NCI-H1930 (cell line): ENCODE measurements around the gene QARS1.

ENCODE experiments used
- DNase-seq, 2 experiments: peaks; one replicate each; lab custom pipeline; 2025; lab: John Stamatoyannopoulos, UW

The QARS1 gene

GRCh38 chr3:49104427-49105291 is at the start of gene QARS1:
QARS1 (minus strand) TSS chr3:49104757; CDS start chr3:49104733, 24 bp downstream.
- DNase-seq, result peak; percentile 69 to 77

DNA sequence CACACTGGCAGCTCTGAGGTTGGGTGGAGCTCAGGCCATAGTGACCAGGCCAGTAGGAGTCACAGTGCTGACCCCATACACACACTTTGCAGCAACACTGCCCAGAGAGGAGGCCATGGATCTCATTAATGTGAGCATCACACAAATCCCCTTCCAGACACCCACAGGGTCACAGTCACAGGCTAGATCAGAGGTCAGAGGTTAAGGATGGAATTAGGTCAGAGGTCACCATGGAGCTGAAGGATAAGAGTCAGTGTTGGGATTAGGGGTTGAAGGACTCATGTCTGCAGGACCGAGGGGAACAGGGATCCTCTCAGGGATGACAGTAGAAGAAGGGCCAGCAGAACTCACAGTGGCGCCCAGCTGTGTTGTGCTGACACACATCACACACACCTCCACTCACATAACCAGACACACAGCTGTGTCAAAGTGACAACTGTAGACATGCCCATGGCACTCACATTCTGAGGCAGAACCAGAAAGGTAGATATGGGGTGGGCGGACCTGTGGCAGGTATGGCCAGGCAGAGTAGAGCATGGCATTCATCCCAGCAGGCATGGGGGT is 48.9 kb upstream of the QARS1 start:
- no peak for DNase-seq

DNA sequence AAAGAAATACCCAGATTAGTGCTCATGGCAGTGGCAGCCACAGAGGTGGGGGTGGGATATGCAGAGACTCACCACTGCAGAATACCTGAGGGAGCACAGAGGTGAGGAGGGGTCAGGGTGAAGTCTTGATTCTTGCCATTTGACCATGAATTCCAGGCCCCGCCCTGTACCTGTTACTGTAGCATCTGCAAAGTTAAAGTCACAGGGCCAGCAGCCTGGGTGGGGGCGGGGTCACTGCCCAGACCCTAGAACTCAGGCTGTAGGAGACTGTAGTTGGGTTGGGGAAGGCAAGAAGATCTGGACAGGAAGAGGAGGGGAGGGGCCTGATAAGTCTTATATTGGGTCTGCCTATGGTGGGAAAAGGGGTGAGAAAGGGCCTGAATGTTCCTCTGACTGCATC is 47.1 kb upstream of the QARS1 start:
- no peak for DNase-seq

DNA sequence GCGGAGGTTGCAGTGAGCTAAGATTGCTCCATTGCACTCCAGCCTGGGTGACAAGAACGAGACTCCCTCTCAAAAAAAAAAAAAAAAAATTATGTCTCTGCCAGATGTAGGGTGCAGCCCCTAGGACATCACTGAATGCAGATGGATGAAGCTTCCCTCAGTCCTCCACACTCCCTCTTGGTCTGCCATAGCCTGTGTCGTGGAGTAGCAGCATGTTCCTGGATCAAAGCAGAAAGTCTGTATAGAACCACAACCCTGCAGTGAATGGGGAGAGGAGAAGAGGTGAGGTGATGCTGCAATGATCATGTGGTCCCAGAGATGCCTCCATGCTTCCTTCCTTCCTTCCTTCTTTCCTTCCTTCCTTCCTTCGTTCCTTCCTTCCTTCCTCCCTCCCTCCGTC is 43.6 kb upstream of the QARS1 start:
- no peak for DNase-seq

- no peak for DNase-seq
Observed at GRCh38 chr3:49140080-49140479, 35.5 kb upstream of the QARS1 start.

DNA sequence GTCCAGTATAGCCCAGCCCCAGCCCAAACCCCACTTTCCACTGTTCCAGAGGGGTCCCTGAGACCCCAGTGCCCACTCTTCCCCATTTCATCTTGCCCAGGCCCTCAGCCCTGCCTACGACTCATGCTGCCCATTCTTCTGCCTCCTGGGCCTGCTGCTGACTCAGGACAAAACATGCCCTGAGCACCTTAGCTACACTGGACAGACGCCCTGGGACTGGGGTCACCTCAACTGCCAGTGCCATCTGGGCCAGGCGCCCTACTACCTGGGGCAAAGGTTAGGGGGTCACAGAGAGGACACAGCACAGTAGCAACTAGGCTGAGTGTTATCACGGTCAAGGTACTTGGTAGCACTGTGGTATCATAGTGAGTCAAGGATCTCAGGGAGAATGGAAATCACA is 30.9 kb upstream of the QARS1 start:
- no peak for DNase-seq

GRCh38 chr3:49134471-49135265 is 30.1 kb upstream of the QARS1 start:
- DNase-seq, result no peak

- peak; percentile 30 to 46 for DNase-seq
Observed at GRCh38 chr3:49133226-49133951, 28.8 kb upstream of the QARS1 start.

DNA sequence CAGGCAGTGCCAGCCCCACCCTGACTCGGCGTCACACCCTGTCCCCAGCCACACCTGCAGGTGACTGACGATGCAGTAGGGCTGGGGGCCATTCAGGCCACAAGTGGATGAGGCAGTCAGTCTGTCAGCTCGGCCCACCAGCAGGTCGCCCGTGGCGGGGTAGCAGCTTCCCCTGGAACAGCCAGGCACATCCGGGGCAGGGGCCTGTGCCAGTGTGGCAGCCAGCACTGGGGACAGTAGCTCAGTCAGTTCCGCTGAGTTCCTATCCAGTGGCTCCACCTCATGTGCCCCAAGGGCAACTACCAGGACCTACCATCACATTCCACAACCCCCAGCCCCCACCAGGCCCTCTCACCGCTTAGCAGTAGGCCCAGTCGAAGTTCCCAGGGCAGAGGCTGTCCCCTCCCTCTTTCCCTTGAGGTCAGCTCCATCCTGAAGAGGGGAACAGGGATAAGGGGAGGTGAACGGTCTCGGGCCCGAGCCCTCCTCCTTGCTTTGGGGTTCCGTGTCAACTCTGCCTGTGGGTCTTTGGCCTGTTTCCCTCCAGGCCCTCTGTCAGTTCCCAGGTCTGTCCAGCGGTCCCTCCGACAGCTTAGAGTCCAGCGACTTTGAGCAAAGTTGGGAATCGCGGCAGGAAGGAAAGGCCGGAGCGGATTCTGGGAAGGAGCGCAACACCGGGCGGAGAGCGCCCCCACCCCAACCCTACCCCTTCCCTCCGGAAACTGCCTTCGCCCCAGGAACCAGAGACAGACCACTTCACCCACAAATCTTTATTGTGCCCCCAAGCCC is 28.1 kb upstream of the QARS1 start, which contains the start of gene LAMB2:
Gene LAMB2 (minus strand): TSS at position 614 of the 789 bp plus-strand sequence. CDS start 183 bp downstream, at position 431.
- peak; percentile 4 to 11 for DNase-seq

DNA sequence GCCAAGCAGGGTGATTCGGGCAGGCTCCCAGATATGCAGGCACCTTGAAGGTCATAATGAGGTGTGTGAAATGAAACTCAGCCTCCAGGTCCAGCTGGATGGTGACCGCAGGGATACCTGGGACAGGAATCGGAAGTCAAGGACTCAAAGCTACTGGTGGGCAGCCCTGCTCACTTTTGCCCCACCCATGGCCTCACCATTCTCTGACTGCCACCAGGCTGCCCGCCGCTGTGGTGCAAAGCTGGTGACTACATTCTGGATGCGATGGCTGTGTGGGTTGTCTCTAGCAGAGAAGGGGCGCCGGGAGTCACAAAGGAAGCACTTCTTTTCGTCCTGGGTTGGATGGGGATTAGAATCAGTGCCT is 27.5 kb upstream of the QARS1 start:
- no peak for DNase-seq

DNA sequence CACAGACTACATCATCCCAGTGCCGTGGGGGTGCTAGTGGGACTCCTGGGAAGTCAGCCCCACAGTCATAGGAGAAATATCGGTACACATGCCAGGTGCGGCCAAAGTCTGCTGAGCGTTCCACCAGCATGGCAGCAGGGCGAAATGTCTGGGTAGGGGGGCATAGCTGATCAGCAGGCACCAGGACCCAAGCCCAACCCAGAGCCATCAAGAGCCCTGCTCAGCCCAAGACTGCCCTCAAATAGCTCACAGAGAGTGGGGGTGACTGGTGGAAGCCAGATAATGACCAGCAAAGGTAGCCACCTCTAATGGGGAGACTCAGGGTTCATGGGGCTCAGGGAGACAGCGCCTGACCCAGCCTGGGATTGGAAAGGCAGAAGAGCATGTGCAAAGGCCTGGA is 27.0 kb upstream of the QARS1 start:
- no peak for DNase-seq

DNA sequence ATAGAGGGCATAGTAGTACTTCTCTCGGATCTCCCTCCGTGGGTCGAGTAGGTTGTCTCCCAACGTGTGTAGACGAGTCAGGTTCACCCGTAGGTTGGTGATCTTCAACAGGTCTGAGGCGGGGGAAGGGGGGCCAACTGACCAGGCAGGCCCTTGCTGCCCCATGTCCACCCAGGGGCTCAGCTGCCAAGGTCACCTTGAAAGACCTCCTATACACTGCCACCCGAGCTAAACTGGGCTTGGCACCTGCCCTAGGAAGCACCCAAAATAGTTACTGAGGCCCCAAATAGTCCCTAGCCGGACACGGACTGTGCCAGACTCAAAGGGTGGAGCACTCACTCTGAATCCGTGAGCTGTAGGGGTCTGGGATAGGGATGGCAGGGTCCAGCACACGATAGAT is 26.5 kb upstream of the QARS1 start:
- no peak for DNase-seq

- no peak for DNase-seq
Observed at GRCh38 chr3:49124991-49125670, 20.6 kb upstream of the QARS1 start.

DNA sequence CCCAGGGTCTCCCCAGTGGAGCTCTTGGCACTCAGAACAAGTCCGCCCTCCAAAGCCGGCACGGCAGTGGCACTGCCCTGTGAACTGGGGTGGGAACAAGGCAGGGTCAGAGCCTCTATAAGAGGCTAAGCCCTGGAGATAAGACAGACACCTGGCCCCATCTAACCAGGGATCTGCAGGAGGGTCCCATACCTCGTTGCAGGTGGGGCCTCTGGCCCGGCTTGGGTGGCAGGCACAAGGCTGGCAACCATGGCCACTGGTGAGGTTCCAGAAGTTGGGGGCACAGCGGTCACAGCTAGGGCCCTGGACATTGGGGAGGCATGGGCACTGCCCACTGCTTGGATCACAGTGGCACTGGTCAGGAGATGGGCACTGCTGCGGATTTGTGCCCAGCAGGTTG is 19.6 kb upstream of the QARS1 start:
- no peak for DNase-seq

DNA sequence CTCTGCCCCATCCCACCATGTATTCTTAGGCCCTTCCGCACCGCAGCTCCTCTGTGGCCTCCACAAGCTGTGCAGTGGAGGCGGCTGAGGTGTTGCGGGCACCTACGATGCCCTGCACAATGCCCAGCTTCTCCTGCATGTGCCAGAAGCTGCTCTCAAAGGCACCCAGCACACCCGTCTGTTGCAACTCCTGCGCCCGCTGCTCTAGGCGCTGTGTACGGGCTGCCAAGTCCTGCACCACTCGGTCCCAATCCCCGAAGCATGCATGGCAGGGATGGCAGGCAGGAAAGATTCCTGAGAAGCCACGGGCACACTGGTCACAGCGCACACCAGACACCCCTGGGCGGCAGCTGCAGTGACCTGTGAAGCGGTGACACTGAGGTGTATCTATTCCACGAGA is 19.1 kb upstream of the QARS1 start:
- DNase-seq, result no peak

GRCh38 chr3:49122886-49123545 is 18.5 kb upstream of the QARS1 start:
- DNase-seq, result no peak

DNA sequence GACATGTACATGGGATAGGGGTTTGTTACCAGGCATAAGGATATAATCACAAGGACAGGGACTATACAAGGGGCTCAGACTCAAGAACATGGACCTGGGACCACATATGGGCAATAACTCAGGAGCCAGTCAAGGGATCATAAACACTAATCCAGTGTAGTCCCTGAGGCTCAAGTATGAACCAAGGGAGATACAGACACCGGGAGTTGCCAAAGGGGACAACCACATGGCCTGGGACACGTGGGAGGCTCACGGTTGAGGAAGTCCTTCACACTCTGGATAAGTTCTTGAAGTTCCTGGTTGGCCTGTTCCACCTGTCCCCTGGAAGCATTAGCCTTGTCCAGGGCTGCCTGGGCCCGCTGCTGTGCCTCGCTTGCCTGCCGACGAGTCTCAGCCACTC is 17.9 kb upstream of the QARS1 start:
- no peak for DNase-seq

GRCh38 chr3:49122022-49122421 is 17.5 kb upstream of the QARS1 start:
- no peak for DNase-seq

DNA sequence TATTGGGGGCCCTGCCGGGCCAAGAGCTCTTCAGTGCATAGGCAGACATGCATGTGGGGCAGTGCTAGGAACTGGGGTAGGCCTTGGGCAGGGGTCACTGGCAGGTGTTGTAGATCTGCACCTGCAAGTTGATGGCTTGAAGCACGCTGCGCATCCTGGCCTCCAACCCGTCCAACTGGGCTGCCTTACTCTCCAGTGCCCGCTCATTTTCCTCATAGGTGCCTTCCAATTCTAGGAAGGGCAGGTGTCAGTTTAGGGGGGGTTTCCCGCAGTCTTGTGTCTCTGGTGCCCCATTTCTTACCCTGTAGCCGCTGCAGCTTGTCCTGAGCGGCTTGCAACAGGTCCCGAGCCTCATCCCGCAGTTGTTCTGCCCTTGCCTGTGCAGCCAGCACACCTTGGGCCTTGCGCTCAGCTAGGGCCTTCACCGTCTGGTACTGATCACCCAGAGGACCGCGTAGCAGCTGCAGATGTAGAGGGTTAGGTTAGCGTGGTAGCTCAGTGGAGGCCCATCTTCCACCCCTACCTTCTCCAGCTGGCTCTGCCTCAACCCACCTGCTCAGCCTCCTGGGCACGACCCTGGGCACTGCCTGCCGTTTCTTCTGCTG is 16.7 kb upstream of the QARS1 start:
- no peak for DNase-seq
